Activated gamma-delta T cell treated with anti-CD3 and anti-CD28 coated beads, Interleukin-2, amount 50 U/mL, for 16 hours (primary cell): ENCODE data around the gene NR5A2.

Source experiments
- DNase-seq: peaks from one replicate; pipeline ENCODE4 v3.0.0-alpha.2; 2020; ENCODE audit warnings: low read depth

Gene NR5A2

DNA sequence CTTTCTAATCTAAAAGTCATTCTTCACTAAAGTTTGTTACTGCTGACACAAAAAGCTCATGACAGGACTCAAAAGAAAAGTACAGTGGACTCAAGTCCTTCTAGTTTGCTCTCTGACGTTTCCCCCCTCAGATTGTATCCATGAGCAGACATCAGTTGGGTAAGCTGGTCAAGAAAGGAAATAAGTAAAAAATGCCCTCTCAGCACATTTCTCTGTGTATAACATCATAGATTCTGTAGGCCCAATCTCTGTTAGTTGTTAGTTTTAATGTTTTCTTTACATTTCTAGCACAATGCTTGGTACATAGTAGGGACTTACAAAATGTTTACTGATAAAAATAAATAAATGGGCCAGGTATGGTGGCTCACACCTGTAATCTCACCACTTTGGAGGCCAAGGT is 96.8 kb downstream of the NR5A2 start:
- DNase-seq, result no peak

DNA sequence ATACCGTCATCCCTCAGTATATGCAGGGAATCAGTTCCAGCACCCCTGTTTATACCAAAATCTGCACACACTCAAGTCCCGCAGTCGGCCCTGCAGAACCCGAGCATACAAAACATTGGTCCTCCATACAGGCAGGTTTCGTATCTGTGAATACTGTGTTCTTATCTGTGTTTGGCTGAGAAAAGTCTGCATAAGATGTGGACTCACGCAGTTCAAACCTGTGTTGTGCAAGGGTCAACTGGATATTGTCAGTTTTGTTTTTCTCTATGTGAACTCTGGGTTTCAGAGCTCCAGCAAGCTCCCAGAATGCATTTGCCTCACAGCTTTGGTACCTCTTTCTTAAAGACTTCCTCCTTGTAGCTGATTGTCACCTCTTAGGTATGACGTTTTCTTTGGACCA is 100.6 kb downstream of the NR5A2 start:
- no peak for DNase-seq

DNA sequence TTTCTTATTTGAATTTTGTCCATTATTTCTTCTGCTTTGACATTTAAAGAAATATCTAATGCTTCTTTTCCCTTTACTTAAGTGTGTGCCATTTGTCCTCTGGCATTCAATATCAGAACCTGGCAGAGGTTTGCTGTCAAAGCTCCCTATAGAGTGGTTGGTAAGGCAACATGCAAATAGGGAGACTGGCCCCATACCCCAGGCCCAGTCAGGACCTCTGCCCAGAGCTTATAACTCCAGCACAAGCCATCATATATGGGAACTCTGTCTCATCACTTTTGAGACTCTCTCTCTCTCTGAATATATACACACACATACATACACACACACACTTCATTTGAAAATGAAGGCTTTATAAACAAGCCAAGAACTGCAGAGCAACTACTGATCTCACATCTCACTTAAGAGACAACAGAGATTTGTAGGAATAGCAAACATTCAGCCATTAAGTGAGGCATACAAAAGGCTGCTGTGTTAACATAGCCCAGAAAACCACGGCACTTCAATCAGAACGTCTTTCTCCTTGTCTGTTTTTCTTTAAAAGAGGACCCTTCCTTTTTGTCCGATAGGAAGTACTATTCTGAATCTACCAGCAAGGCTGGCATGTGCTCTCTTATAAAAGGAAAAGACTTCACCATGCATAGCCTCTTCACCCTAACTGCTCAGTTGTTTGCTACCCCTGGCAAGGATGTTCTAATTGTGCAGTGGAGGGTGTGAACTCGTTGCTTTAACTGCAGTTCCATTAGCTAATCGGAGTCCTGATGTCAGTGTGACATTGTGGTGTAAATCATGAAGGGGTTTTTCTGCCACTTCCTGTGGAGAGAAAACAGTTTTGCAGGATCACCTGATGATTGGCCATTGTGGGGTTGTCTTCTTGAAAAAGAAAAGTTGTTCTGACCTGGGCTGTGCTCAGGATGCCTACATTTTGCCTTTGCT is 101.7 kb downstream of the NR5A2 start:
- peak; percentile 5 for DNase-seq

DNA sequence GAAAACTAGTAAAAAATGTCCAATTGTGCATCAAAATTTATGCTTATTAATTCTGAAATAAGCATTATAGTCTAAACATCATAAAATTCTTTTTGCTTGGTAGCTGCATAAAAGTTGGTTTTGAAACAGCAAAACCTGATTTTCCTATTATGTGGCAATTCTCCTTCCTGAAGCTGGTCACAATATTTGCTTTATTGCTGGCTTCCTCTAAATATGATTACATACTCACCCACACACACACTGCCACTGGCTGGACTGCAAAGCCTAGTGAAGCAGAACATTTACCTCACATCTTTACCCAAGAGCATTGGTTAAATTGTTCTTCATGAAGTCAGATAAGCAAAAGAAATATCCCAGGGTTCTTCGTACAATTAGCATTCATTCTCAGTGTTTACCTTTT is 103.0 kb downstream of the NR5A2 start:
- no peak for DNase-seq

DNA sequence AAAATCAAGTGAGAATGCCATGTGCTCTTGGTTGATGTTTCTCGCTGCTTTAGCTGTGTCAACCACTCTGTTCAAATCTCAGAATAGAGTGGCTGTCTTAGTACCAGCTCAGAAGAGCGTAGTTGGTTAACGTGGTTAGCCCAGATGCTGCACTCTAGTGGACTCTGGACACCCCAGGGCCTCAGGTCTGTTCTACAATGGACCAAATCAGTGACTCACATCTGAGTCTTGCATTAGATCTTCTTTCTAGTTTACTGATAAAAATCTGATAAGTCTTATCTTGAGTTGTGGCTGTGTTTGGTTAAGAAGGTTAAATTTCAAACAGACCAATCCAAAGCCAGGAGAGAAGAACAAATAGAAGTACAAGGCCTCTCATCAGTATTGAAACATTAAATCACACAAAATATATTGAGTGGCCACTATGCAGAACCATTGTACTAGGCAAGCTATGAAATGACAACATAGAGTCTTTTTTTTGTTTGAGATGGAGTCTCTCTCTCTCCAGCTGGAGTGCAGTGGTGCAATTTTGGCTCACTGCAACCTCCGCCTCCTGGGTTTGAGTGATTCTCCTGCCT is 104.1 kb downstream of the NR5A2 start:
- DNase-seq, result no peak

DNA sequence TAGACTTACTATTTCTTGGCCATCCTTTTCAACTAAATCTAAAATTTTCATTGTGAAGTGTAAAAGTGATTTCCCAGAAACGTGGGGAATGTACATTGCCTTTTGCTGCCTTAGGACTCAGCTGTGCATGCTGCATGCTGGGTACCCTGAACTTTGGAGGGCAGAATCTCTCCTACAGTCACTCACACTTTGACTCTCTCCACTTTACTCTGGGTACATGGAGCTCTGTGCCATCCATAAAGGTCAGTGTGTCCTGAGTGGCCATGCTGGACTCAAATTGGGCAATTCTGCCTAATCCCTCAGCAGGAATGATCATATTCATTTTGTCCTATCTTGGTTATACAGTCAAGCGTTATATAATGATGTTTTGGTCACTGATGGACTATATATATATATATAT is 105.6 kb downstream of the NR5A2 start:
- DNase-seq, result no peak

DNA sequence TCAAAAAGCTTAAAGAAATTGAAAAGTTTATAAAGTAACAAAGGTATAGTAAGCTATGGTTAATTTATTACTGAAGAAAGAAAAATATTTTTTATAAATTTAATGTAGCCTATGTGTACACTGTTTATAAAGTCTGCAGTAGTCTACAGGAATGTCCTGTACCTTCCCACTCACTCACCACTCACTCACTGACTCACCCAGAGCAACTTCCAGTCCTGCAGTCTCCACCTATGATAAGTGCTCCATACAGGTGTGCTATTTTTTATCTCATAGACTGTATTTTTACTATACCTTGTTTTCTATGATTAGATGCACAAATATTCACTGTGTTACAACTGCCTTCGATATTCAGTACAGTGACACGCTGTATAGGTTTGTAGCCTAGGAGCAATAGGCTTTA is 106.6 kb downstream of the NR5A2 start:
- DNase-seq, result no peak

DNA sequence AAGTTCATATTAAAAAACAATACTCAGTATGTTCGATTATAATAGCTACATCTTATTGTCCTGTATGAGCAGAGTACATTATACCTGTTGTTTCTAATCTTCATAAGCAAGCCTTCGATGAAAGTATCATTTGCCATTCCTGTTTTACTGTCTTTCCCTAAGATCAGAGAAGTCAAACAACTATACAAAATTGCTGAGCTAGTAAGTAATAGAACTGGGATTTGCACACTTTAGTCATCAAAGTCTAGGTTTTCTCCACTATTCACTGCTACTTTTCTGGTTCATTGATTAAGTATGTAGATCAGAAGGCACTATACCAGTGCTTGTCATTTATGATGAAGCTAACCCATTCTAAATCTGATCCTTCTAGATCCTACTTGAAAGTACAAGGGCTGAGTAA is 108.9 kb downstream of the NR5A2 start:
- no peak for DNase-seq

DNA sequence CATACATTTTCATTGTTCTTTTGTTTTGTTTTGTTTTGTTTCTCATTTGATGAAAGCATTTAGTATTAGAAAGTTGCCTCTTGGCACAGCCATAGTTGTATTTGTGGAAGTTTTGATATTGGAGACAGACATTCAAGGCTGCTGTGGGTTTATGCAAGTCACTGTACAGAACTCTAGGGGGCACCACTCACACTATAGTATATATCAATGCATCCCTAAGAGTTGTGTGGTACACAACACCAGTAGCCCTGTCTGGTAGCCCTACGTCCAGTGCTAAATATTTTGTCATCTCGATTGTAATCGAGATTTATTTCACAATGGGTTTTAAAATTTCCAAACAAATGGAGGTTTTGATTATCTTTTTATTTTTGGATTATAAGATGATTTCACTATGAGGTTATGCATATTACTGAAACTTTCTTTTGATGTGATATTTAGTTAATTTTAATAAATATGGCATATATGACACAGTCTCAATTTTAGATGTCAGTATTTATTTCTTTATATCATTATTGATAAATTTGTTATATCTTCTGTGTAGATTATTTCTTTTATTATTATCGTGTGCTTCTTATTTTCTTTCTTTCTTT is 112.2 kb downstream of the NR5A2 start:
- no peak for DNase-seq

DNA sequence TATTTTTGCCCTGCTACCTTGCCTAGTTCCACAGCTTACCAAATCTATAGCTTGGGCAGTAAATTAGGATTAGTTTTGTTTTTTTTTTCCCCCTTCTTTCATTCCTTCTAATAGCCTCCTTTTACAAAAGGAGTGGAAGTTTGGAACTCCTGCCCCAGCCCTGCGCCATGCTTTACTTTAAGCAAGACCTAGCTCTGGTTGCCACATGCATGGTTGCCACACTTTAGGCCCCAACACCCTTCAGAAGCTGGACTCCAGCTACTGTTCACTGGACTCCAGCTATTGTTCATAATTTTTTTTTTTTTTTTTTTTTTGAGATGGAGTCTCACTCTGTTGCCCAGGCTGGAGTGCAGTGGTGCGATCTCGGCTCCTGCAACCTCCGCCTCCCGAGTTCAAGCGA is 115.8 kb downstream of the NR5A2 start:
- DNase-seq, result no peak

DNA sequence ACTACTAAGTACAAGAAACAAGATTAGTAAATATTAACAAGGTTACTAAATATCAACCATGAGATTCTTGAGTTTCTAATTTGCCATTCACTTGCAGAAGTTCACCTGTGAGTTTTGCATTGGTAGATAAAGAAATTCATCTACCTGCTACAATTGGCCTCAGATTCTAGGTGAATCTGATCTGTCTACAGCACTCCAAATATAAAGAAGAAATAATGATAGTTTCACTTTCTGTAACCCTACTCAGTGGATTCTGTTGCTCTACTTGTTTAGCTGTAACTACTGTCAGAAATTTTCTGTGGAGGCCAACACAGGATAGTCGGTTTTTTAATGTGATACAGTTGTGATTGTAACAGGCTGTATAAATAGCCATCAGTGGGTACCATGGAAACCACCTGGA is 118.6 kb downstream of the NR5A2 start:
- no peak for DNase-seq

DNA sequence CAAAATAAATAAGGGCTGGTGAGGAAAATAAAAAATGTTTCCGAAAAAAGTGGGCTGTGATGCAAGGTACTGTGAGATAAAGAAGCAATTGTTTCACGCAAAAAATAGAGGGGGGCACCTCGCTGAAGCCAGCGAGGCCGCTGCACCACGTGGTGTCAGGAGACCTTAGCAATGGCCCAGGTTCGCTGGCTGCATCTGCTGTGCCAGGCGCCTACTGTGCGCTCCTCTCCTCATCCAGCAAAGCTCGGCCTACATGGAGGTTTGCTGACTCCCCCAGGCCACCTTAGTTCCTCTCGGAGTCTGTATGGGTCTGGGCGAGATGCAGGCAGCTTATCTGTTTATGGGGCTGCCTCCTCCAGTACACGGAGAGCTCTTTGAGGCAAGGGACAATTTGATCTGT is 119.6 kb downstream of the NR5A2 start:
- no peak for DNase-seq

DNA sequence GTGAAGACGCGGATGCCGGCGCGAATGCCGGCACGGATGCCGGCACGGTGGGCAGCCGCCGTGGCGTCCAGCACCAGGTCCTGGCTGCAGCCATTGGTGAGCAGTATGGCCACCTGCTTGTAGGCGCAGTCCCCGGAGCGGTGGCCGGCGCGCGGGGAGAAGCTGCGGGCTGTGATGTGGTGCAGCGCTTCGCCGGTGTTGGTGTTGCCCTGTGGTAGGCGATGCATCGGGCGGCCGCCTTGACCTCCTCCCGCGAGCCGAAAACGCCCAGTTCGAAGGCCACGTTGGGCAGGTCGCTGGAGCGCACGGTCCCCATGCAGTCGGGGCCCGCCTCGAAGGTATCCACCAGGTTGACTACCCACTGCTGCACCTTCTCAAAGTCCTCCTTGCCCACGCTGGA is 120.2 kb downstream of the NR5A2 start:
- DNase-seq, result no peak

DNA sequence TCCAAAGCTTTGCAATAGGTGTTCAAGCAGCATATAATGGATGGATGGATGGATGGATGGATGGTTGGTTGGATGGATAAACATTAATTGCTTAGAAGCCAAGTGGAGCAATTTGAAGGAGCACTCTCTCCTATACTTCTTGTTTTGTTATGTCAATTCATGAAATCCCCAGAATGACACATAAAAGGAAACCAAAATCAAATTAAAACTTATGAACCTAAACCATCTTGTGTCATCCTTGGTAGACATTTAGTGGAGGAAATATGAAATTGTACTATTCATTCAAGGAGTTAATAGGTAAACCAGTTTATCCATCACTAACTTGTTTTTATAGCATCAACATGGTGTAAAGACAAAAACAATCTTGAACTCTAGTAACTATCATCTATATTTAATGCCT is 122.5 kb downstream of the NR5A2 start:
- no peak for DNase-seq

DNA sequence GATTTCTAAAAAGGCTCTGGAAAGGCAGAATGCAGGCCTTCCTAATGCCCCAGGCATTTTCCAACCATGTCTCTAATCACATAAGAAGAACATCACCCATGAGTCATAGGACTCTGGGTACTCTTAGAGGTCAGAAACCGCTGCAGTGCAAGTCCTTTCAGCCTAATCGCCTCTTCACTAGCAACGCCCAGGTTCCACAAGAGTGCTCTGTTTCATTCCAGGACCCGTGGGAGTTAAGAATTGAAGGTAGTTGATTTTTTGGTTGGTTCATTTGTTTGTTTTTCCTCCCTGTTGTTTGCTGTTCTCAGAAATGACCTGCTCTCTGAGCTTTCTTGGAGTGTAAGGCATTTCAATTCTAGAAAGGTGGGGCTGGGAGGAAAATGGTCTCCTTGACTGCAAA is 123.2 kb downstream of the NR5A2 start:
- DNase-seq, result no peak

DNA sequence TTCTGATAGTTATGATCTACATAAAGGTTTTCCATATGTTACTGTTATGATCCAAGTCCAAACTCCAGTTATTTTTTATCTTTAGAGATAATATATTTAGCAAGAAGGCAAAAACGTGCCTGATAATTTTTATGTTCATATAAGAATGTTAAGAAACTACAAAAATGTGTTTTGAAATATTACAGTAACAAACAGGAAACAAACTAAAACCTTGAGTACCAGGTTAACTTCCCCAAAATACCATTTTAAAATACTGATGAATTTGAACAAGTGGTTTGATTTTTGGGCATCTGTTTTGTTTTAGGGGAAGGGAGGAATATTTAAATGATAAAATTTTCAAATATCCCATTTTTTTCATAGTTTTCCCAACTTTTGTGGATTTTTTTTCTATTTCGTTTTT is 124.8 kb downstream of the NR5A2 start:
- DNase-seq, result no peak

DNA sequence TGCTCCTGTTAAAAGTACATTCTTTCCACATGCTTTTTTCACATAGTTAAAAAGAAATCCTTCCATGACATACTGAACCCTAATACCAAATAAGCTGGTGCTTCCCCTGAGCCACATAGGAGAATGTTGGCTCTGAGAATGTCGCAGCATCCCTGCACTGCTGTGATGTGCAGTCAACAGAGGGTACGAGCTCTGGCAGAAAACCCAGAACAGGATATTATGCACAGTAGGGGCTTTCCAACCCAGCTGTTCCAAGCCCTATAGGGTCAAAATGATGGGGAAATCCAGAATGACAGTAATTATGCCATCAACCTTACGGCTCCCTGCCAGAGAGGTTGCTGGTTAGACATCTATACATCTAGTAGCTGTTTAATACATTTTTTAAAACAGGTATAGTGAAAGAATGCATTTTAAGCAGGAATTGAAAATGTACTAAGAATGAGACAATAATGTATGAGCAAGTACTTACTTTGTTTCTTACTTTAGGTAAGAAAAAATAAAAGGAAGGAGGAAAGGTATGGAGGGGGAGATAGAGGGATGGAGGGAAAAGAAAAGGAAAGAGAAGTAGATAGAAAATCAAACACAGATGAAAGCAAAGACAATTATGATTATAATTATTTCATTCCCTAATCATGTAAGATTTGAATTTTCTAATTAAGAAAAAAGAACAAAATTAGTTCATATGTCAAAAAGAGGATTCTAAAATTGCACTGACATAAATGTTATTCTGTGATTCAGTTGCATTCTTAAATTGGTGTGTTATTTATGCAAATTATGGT is 126.0 kb downstream of the NR5A2 start:
- DNase-seq, result peak; percentile 37

DNA sequence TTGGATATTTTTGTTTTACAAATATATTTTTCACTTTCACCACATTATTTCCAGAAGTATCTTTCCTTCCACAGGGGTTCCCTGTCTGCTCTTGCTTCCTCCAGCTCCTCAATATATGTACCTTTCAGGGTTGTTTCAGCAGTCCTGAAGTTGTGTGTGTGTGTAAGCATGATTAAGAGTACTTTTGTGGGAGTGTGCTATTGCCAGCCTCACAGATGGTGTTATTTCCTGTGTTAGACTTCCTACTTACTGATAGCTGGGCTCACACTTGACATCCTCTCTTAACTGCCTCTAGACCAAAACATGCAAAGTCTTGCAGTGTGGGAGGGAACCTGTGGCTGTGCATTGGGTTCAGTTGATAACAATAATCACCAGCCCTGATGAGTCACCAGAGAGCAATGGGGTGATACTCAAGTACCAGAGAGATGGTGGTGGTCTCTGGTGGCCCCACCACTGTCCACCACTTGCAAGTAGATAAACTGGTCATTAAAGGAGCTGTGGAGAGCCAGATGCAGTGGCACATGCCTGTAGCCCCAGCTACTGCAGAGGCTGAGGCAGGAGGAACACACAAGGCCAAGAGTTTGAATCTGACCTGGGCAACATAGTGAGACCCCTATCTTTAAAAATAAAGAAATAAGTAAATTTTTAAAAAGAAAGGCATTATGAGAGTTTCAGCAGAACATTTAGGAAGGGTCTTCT is 126.7 kb downstream of the NR5A2 start:
- DNase-seq, result peak; percentile 44

DNA sequence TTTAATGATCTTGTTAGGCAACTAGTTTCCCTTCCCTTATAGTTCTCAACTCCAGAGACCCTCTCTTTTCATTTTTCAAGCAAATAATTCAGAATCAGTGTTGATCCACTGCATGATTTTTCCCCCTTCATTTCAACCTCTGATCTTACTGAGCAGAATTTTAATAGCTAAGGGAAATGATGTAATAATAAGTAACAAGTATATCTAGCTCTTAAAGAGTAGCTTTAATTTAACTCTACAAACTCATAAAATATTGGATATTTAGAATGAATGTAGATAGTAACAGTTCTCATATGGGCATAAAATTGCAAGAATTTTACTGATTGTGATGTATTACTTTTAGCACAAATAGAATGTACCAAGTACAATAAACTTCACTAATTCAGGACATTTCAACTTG is 130.2 kb downstream of the NR5A2 start:
- no peak for DNase-seq

DNA sequence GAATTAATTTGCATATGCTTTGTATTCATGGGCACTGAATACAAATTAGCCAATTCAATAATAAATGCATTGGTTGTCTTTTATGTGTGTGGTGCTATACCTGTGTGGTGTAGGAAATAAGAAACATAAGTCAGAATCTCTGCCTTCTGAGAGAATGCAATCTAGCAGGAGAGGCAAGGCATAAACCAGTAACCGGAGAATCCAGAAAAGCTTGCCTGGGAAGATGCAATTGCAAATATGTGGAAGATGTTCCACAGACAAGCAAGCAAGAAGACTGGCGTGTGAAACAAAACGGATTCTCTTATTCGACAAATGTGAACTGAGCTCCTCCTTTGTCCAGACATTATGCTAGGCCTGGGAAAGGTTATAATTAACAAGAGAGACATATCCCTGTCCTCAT is 134.3 kb downstream of the NR5A2 start:
- DNase-seq, result no peak

DNA sequence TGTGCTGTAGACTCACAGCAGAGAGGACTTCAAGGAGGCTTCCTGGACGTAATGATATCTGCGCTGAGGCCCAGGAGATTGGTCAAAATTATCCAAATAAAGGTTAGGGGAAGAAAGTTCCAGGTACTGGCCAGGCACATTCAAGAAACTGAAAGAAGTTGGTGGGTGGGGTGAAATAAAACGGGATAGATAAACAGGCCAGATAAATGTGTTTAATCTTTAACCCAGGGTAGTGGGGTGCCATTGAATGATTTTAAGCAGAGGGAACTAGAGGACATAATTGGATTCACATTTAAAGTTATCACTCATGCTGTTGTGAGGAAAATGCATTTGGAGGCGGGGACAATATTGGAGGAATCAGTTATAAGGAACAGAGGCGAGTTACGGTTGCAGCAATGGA is 134.7 kb downstream of the NR5A2 start:
- no peak for DNase-seq

DNA sequence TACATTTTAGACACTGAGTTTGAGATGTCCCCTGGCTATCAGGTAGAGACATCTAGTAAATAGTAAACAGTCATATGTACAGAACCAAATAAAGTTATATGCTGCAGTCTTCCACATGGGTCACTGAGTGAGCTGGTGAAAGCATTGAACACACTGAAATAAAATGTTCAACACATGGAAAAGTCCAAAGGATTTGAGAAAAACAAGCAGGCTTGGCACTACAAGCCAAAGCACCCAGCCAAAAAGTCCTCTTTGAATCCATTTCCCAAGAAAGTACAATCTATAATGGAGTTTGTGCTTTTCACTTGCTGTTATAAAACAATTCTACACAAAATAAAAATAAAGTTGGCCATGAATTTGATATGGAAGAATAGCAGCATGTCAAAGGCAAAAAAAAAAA is 135.4 kb downstream of the NR5A2 start:
- no peak for DNase-seq
